Fibroblast of lung (primary cell): ENCODE results near the gene TKT.

Source experiments
- CTCF ChIP-seq, 2 donors: IDR thresholded peaks in 1 of 2; conservative IDR thresholded peaks in 1 of 2; 1 replicate in 1 of 2; 2 replicates in 1 of 2; pipeline ENCODE4 v1.5.1; 2011 to 2012; ENCODE audit warnings: low read length in 2 of 2, control low read depth in 1 of 2, inconsistent platforms in 1 of 2, low read depth in 1 of 2, mild to moderate bottlenecking in 1 of 2
- EZH2 ChIP-seq: IDR thresholded peaks from 2 replicates; pipeline ENCODE4 v1.5.1; 2012; ENCODE audit warnings: low read length, control low read depth, mild to moderate bottlenecking; ENCODE audit errors: missing control alignments

GRCh38 chr3:53224536-53224935, 31.3 kb downstream of the TKT start:
- TF ChIP-seq EZH2 (no peak), CTCF (conservative IDR thresholded peaks at IDR 0.05 in 1 of 2, IDR thresholded peaks at IDR 0.05 in 1 of 2; ENCODE audit: low read depth in 1 of 2, low read length in 2 of 2) (no peak)
